AG04450 (cell line): ENCODE measurements around the gene CST4. TPM values are rescaled to one million over a fixed set of nuclear protein-coding genes. Genes with fewer than 3 reads are reported as not detected.
"Not testable (repeated sequence)": the region's sequence is repeated elsewhere in the genome, so short reads cannot be mapped to it uniquely, and the experiment has no call there.

Experiments
- CTCF ChIA-PET: fragments of 300-600, 350-600 bp; formaldehyde crosslinking; extraction: SDS; loops from one replicate; lab custom pipeline; 2022; ENCODE audit warnings: antibody characterized with exemption, inconsistent platforms; lab: Charles Lee
- POLR2A ChIA-PET: fragments of 350-600 bp; formaldehyde crosslinking; extraction: SDS; loops from one replicate; lab custom pipeline; 2021; ENCODE audit warnings: antibody characterized with exemption, inconsistent platforms; lab: Yijun Ruan, JAX
- DNase-seq: peaks from one replicate; pipeline ENCODE4 v3.0.0-alpha.2; 2011; ENCODE audit warnings: low read depth, low spot score
- H3K27ac ChIP-seq: one replicate; pipeline ENCODE4 v1.5.1; 2012; ENCODE audit warnings: low read depth, low read length, control low read depth
- H3K27me3 ChIP-seq: one replicate; pipeline ENCODE4 v1.6.0; 2012; ENCODE audit warnings: low read length; ENCODE audit not compliant: control insufficient read depth, insufficient read depth
- H3K4me3 ChIP-seq: 2 replicates; pipeline ENCODE4 v1.5.1; 2011; ENCODE audit warnings: mild to moderate bottlenecking, low read depth, low read length, control low read depth
- H3K9me3 ChIP-seq: 2 replicates; pipeline ENCODE4 v1.5.1; 2012; ENCODE audit warnings: low read length; ENCODE audit not compliant: control insufficient read depth, insufficient read depth
- polyA plus RNA-seq: library from polyadenylated mRNA; depleted of rRNA; stranded (reverse); fragments of >200 nt; gene quantifications from 2 replicates; pipeline ENCODE4 v1.2.3, GENCODE V29; 2011
- TF ChIP-seq, protein P1 (sequence below): IDR thresholded peaks from 2 replicates; pipeline ENCODE4 v1.5.1; 2011; ENCODE audit warnings: low read depth, low read length, control low read depth, inconsistent platforms

The CST4 gene
- polyA plus RNA-seq, 1 experiment: not detected

DNA sequence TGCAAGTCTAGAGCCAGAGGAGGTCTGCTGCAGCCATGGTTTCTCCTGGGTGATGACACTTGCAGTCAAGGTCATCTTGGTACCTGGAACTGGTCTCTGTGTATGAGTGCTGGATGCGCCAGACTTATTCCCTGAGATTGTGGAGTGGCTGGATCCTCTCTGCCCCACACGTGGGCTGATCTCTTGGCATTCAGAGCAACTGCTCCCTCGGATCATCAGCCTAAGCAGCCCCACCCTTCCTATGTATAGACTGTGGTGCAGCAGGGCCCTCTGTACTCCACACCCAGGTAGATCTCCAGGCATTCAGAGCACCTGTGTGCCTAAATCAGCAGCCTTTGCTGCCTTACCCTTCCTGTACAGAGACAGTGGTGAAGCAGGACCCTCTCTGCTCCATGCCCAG lies 12.1 kb upstream of the CST4 start:
- DNase-seq: no peak
- CTCF ChIA-PET: no interaction called here
- Histone ChIP-seq H3K9me3 (no peaks in the 10 kb centered on the region), H3K27me3 (no peaks in the 10 kb centered on the region), H3K4me3 (no peak overlapping the region), H3K27ac (no peak overlapping the region)
- POLR2A ChIA-PET: no interaction called here
- TF ChIP-seq, protein P1, sequence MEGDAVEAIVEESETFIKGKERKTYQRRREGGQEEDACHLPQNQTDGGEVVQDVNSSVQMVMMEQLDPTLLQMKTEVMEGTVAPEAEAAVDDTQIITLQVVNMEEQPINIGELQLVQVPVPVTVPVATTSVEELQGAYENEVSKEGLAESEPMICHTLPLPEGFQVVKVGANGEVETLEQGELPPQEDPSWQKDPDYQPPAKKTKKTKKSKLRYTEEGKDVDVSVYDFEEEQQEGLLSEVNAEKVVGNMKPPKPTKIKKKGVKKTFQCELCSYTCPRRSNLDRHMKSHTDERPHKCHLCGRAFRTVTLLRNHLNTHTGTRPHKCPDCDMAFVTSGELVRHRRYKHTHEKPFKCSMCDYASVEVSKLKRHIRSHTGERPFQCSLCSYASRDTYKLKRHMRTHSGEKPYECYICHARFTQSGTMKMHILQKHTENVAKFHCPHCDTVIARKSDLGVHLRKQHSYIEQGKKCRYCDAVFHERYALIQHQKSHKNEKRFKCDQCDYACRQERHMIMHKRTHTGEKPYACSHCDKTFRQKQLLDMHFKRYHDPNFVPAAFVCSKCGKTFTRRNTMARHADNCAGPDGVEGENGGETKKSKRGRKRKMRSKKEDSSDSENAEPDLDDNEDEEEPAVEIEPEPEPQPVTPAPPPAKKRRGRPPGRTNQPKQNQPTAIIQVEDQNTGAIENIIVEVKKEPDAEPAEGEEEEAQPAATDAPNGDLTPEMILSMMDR: no peak

DNA sequence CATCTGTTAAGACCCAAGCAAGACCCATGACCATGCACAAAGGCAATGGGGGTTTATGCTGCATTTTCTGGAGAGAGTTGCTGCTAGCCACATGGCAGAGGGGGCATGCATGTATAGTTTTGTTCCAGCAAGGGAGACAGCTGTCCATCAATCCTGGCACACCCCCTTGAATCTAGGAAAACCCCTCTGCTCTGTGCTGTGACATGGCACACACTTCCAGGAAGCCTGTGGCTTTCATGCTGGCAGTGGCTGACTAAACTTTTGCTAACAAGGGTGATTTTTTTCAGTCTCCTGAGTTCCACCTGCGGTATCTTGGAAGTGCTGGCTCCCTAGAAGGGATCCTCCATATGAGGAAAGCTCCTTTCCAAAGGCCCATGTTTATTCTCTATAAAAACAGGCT lies 9.1 kb upstream of the CST4 start:
- Histone ChIP-seq H3K4me3 (no peak overlapping the region), H3K27me3 (no peaks in the 10 kb centered on the region), H3K27ac (no peak overlapping the region), H3K9me3 (no peaks in the 10 kb centered on the region)
- POLR2A ChIA-PET: no interaction called here
- TF ChIP-seq, protein P1: no peak
- DNase-seq: no peak
- CTCF ChIA-PET: no interaction called here

DNA sequence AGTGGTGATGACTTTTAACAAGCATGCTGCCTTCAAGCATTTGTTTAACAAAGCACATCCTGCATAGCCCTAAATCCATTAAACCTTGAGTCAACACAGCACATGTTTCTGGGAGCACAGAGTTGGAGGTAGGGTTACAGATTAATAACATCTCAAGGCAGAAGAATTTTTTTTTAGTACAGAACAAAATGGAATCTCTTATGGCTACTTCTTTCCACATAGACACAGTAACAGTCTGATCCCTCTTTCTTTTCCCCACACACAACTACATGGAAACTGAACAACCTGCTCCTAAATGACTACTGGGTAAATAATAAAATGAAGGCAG lies 6.2 kb upstream of the CST4 start:
- H3K9me3 ChIP-seq, H3K4me3 ChIP-seq, DNase-seq, H3K27me3 ChIP-seq, CTCF ChIA-PET, POLR2A ChIA-PET, H3K27ac ChIP-seq: not testable (repeated sequence)

DNA sequence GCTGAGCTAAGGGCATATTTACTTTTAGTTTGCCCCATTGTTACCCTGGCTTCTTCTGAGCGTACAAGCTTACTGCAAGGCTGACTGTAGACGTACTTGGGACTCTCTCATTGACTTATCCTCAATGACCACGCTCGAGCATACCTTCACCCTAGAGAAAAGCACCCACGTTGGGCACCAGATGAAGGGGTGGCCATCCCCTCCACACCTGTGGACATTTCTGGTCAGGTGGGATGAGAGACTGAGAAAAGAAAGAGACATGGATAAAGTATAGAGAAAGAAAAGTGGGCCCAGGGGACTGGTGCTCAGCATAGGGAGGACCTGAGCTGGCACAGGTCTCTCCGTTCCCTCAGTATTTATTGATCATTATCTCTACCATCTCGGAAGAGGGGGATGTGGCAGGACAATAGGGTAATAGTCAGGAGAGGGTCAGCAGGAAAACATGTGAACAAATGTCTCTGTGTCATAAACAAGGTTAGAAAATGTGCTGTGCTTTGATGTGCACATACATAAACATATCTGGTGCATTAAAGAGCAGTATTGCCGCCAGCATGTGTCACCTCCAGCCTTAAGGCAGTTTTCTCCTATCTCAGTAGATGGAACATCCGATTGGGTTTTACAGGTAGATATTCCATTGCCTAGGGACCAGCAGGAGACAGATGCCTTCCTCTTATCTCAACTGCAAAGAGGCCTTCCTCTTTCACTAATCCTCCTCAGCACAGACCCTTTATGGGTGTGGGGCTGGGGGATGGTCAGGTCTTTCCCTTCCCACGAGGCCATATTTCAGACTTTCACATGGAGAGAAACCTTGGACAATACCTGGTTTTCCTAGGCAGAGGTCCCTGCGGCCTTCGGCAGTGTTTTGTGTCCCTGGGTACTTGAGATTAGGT lies 5.6 kb upstream of the CST4 start:
- DNase-seq, CTCF ChIA-PET, POLR2A ChIA-PET, H3K4me3 ChIP-seq, H3K27ac ChIP-seq, H3K27me3 ChIP-seq, H3K9me3 ChIP-seq: not testable (repeated sequence)

DNA sequence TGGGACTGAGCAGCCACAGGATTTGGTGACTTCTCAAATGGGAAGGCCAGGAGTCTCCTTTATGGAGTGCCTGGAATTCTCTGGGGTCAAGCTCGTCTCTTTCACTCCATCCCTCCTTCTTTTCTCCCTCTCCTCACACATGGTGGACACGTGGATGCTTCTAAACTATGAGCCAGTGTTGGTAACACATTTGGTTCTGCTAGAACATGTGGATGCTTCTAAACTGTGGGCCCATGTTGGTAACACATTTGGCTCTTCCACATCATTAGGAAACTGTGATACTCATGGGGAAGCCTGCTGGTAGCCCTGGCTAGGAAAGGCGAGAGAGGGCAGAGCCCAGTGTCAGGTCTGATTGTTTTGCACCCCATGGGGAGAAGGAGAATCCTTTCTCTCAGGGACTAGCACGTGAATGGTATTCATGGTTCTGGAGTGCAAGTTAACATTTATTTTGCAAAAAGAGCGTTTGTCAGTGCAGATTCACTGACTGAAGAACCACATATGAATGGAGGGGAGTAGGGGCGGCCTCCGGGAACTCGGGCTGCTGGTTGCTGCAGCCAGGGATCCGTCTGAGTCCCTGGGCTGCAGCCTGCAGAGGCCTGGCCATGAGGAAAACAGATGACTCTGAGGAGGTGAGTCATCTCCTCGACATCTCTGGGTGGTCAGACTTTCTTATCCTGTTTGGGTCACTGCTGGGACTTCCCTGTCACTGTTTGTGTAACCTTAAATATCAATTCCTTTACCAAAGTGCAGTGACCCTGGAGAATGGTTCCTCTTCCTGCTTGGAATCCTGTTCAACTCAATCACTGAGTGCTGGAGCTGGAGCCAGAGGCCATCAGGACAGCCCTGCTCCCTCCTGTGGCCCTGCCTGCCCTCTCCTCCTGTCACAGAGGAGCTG lies 4.1 kb upstream of the CST4 start:
- H3K27me3 ChIP-seq, POLR2A ChIA-PET, CTCF ChIA-PET, DNase-seq, H3K27ac ChIP-seq, H3K4me3 ChIP-seq, H3K9me3 ChIP-seq: not testable (repeated sequence)

DNA sequence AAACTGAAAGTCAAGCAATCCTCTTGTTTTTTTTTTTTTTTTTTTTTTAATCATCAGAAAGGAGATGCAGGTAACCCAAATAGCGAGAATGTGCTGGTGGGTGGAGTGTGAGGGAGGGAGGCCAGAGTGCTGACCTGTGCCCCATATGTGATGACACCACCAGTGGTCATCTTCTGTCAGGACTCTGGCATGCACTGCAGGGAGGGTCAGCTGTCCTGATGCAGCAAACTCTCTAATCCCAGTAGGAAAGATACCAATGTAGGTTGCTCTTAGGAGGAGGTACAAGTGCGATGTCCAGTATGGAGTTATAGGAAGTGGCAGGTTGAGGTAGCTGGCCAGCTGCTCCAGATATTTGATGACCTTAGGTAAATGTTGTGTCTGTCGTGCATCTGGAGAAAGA lies 2.8 kb upstream of the CST4 start:
- no peak overlapping the region for H3K27ac ChIP-seq
- ChIA-PET POLR2A (no interaction called here), CTCF (interaction anchor here (0.6 kb wide), 1 partner anchor 31 kb away, joined by 4 read pairs; no protein-coding TSS in a partner anchor)
- DNase-seq: no peak
- no peaks in the 10 kb centered on the region for H3K9me3 ChIP-seq
- H3K27me3 ChIP-seq: no peaks in the 10 kb centered on the region
- no peak overlapping the region for H3K4me3 ChIP-seq
- TF ChIP-seq, protein P1: no peak
